RWPE2 (cell line): ENCODE measurements around the gene PRKAG2.
A peak's percentile ranks its signal among the peaks of the same experiment; 100 is the strongest.

Experiments
- ATAC-seq: fragments of 200-7000 bp; cut with Tn5 transposase; 3 replicates; pipeline ENCODE4 v1.9.1; 2021; ENCODE audit warnings: low read depth
- DNase-seq: peaks from one replicate; pipeline ENCODE4 v3.0.0-alpha.2; 2020; ENCODE audit warnings: low spot score
- H3K27ac ChIP-seq: fragments of 450-650 bp; 2 replicates; pipeline ENCODE4 v1.5.1; 2017; ENCODE audit warnings: mild to moderate bottlenecking; ENCODE audit not compliant: poor library complexity, severe bottlenecking
- H3K27me3 ChIP-seq: fragments of 250-450 bp; sonication (Bioruptor Pico); 2 replicates; pipeline ENCODE4 v1.5.1; 2021; ENCODE audit warnings: mild to moderate bottlenecking, moderate library complexity; ENCODE audit not compliant: insufficient read depth, poor library complexity, severe bottlenecking
- H3K36me3 ChIP-seq: fragments of 250-450 bp; sonication (Bioruptor Pico); 2 replicates; pipeline ENCODE4 v1.5.1; 2020; ENCODE audit warnings: low read depth, mild to moderate bottlenecking, moderate library complexity
- H3K4me1 ChIP-seq: fragments of 250-450 bp; sonication (Bioruptor Pico); 2 replicates; pipeline ENCODE4 v1.5.1; 2021; ENCODE audit warnings: mild to moderate bottlenecking, moderate library complexity; ENCODE audit not compliant: insufficient read depth, poor library complexity, severe bottlenecking
- H3K4me3 ChIP-seq: fragments of 250-450 bp; sonication (Bioruptor Pico); 2 replicates; pipeline ENCODE4 v1.5.1; 2021; ENCODE audit warnings: mild to moderate bottlenecking, moderate library complexity; ENCODE audit not compliant: severe bottlenecking
- H3K9me3 ChIP-seq: fragments of 250-450 bp; sonication (Bioruptor Pico); 2 replicates; pipeline ENCODE4 v1.5.1; 2021; ENCODE audit warnings: mild to moderate bottlenecking, moderate library complexity; ENCODE audit not compliant: severe bottlenecking
- CTCF ChIP-seq: fragments of 450-650 bp; IDR thresholded peaks from one replicate; pipeline ENCODE4 v1.5.1; 2017; ENCODE audit warnings: mild to moderate bottlenecking, moderate library complexity; ENCODE audit not compliant: poor library complexity, severe bottlenecking

The PRKAG2 gene

GRCh38 chr7:151818674-151819519, 58.0 kb downstream of the PRKAG2 start:
- Histone ChIP-seq H3K27ac (no peak overlapping the region), H3K36me3 (no peaks in the 10 kb centered on the region), H3K27me3 (no peaks in the 10 kb centered on the region), H3K9me3 (no peaks in the 10 kb centered on the region), H3K4me1 (no peaks in the 10 kb centered on the region), H3K4me3 (no peak overlapping the region)
- no peak for TF ChIP-seq CTCF
- ATAC-seq: peak; percentile 56; the same call in 2 of the 3 replicates
- peak; percentile 37 for DNase-seq

- Histone ChIP-seq H3K27ac (no peak overlapping the region), H3K4me3 (no peak overlapping the region), H3K36me3 (no peaks in the 10 kb centered on the region), H3K9me3 (no peaks in the 10 kb centered on the region), H3K27me3 (no peaks in the 10 kb centered on the region), H3K4me1 (peaks cover 4% of the 10 kb centered on the region)
- TF ChIP-seq CTCF: no peak
- no peak for DNase-seq
- no peak for ATAC-seq
Measured at GRCh38 chr7:151817981-151818673, 58.8 kb downstream of the PRKAG2 start.

- H3K4me3 ChIP-seq: no peak overlapping the region
- H3K27me3 ChIP-seq: no peaks in the 10 kb centered on the region
- no peak for TF ChIP-seq CTCF
- DNase-seq: no peak
- no peaks in the 10 kb centered on the region for H3K36me3 ChIP-seq
- no peak for ATAC-seq
- peaks cover 4% of the 10 kb centered on the region for H3K4me1 ChIP-seq
- H3K9me3 ChIP-seq: no peaks in the 10 kb centered on the region
- no peak overlapping the region for H3K27ac ChIP-seq
Measured at GRCh38 chr7:151817315-151817690, 59.6 kb downstream of the PRKAG2 start.

GRCh38 chr7:151816562-151817314, 60.2 kb downstream of the PRKAG2 start:
- no peak overlapping the region for H3K4me3 ChIP-seq
- no peaks in the 10 kb centered on the region for H3K27me3 ChIP-seq
- ATAC-seq (no peak), DNase-seq (no peak)
- peaks cover 4% of the 10 kb centered on the region for H3K4me1 ChIP-seq
- H3K27ac ChIP-seq: no peak overlapping the region
- H3K36me3 ChIP-seq: no peaks in the 10 kb centered on the region
- H3K9me3 ChIP-seq: no peaks in the 10 kb centered on the region
- TF ChIP-seq CTCF: no peak
